Neuronal stem cell (in vitro differentiated cells): ENCODE results near the gene MTA3.

ENCODE experiments used
- DNase-seq: peaks from one replicate; pipeline ENCODE4 v3.0.0-alpha.2; 2013; ENCODE audit warnings: low spot score
- H2AFZ ChIP-seq: one replicate; pipeline ENCODE4 v1.6.1; 2013; ENCODE audit warnings: mild to moderate bottlenecking, low read length, inconsistent platforms
- H2AK5ac ChIP-seq: 2 replicates; pipeline ENCODE4 v1.6.1; 2013; ENCODE audit warnings: low read depth, mild to moderate bottlenecking, inconsistent platforms, low read length, moderate library complexity, mixed read lengths
- H2BK120ac ChIP-seq: 2 replicates; pipeline ENCODE4 v1.6.1; 2013; ENCODE audit warnings: low read depth, mild to moderate bottlenecking, inconsistent platforms, low read length, moderate library complexity, mixed read lengths
- H2BK12ac ChIP-seq: one replicate; pipeline ENCODE4 v1.6.1; 2013; ENCODE audit warnings: low read length, inconsistent platforms
- H2BK15ac ChIP-seq: 2 replicates; pipeline ENCODE4 v1.6.1; 2013; ENCODE audit warnings: mild to moderate bottlenecking, low read length, inconsistent platforms, mixed read lengths
- H2BK5ac ChIP-seq: one replicate; pipeline ENCODE4 v1.6.1; 2013; ENCODE audit warnings: inconsistent platforms, mild to moderate bottlenecking, low read length, moderate library complexity
- H3K14ac ChIP-seq: one replicate; pipeline ENCODE4 v1.6.1; 2013; ENCODE audit warnings: low read length, inconsistent platforms
- H3K18ac ChIP-seq: 2 replicates; pipeline ENCODE4 v1.6.1; 2013; ENCODE audit warnings: low read length, inconsistent platforms
- H3K23ac ChIP-seq: 2 replicates; pipeline ENCODE4 v1.6.1; 2013; ENCODE audit warnings: low read depth, mild to moderate bottlenecking, mixed read lengths, low read length, inconsistent platforms; ENCODE audit not compliant: poor library complexity
- H3K27ac ChIP-seq: replicated peaks from 3 replicates; pipeline ENCODE4 v1.5.1; 2013; ENCODE audit warnings: low read length, inconsistent platforms
- H3K27me3 ChIP-seq, 3 experiments: 2 replicates each; pipeline ENCODE4 v1.6.1; 2013; ENCODE audit warnings: low read length in 3 of 3, mild to moderate bottlenecking in 2 of 3, inconsistent platforms in 1 of 3, low read depth in 1 of 3, mixed read lengths in 1 of 3, moderate library complexity in 1 of 3; ENCODE audit not compliant: control insufficient read depth in 3 of 3, insufficient read depth in 3 of 3
- H3K36me3 ChIP-seq, 2 donors: replicated peaks in 1 of 2; 2 replicates each; pipeline ENCODE4 v1.6.1; 2013; ENCODE audit warnings: low read length in 2 of 2; ENCODE audit not compliant: control insufficient read depth in 2 of 2, insufficient read depth in 2 of 2
- H3K4ac ChIP-seq: 2 replicates; pipeline ENCODE4 v1.6.1; 2013; ENCODE audit warnings: inconsistent platforms, mild to moderate bottlenecking, low read length, moderate library complexity
- H3K4me1 ChIP-seq, 2 donors: 1 replicate in 1 of 2; 2 replicates in 1 of 2; pipeline ENCODE4 v1.6.1; 2013; ENCODE audit warnings: low read length in 2 of 2, low read depth in 1 of 2; ENCODE audit not compliant: control insufficient read depth in 2 of 2, insufficient read depth in 1 of 2
- H3K4me2 ChIP-seq: one replicate; pipeline ENCODE4 v1.6.1; 2013; ENCODE audit warnings: mild to moderate bottlenecking, low read length, inconsistent platforms; ENCODE audit not compliant: insufficient read depth, poor library complexity, severe bottlenecking
- H3K4me3 ChIP-seq, 2 donors: 2 replicates each; pipeline ENCODE4 v1.5.1; 2013; ENCODE audit warnings: low read length in 2 of 2, mild to moderate bottlenecking in 2 of 2, inconsistent platforms in 1 of 2, moderate library complexity in 1 of 2
- H3K79me1 ChIP-seq: one replicate; pipeline ENCODE4 v1.6.1; 2013; ENCODE audit warnings: low read depth, mild to moderate bottlenecking, inconsistent platforms, low read length, moderate library complexity
- H3K9ac ChIP-seq: one replicate; pipeline ENCODE4 v1.6.1; 2013; ENCODE audit warnings: mild to moderate bottlenecking, low read depth, low read length, inconsistent platforms; ENCODE audit not compliant: poor library complexity
- H3K9me3 ChIP-seq, 2 donors: replicated peaks in 1 of 2; 2 replicates each; pipeline versions ENCODE3 to v1.6.1; 2013; ENCODE audit warnings: low read length in 2 of 2, mild to moderate bottlenecking in 2 of 2, inconsistent platforms in 1 of 2, low read depth in 1 of 2, mixed read lengths in 1 of 2, moderate library complexity in 1 of 2; ENCODE audit not compliant: control insufficient read depth in 2 of 2, insufficient read depth in 1 of 2
- H4K8ac ChIP-seq: one replicate; pipeline ENCODE4 v1.6.1; 2013; ENCODE audit warnings: low read depth, mild to moderate bottlenecking, inconsistent platforms, low read length, moderate library complexity
- H4K91ac ChIP-seq: one replicate; pipeline ENCODE4 v1.6.1; 2013; ENCODE audit warnings: low read length, low read depth, mild to moderate bottlenecking, inconsistent platforms; ENCODE audit not compliant: poor library complexity
- WGBS, 2 donors: extraction: QIAGEN DNeasy Blood & Tissue Kit; methylation state at CpG; one replicate each; pipeline ENCODE4 v1.1.7; 2013; ENCODE audit warnings: missing lambda C conversion rate in 2 of 2, mixed read lengths in 1 of 2; ENCODE audit not compliant: insufficient read length in 2 of 2, insufficient replicate concordance in 1 of 2; ENCODE audit errors: extremely low coverage in 2 of 2; 5-methylcytosine and 5-hydroxymethylcytosine counted together

Gene MTA3

GRCh38 chr2:42653039-42653438 is 84.6 kb downstream of the MTA3 start:
- no peak for DNase-seq
- no CpG with 5 or more reads among the region's 5 CpGs for WGBS, 2 donors

GRCh38 chr2:42653908-42654445 is 85.5 kb downstream of the MTA3 start:
- H2BK5ac ChIP-seq = no peak overlapping the region
- H3K4ac ChIP-seq = no peak overlapping the region
- no peak overlapping the region for H3K14ac ChIP-seq
- no peak overlapping the region for H2AFZ ChIP-seq
- peaks cover 0 to 30% of the 10 kb centered on the region in 2 donors for H3K36me3 ChIP-seq
- no peak overlapping the region for H4K8ac ChIP-seq
- H3K79me1 ChIP-seq = no peaks in the 10 kb centered on the region
- H3K18ac ChIP-seq = no peak overlapping the region
- WGBS, 2 donors = no CpG with 5 or more reads among the region's 2 CpGs
- H3K9ac ChIP-seq = no peak overlapping the region
- no peak overlapping the region for H2AK5ac ChIP-seq
- no peaks in the 10 kb centered on the region for H3K27me3 ChIP-seq
- H3K4me1 ChIP-seq = peaks cover 0 to 6% of the 10 kb centered on the region in 2 donors
- H3K4me2 ChIP-seq = no peak overlapping the region
- no peaks in the 10 kb centered on the region for H3K9me3 ChIP-seq
- no peak overlapping the region for H4K91ac ChIP-seq
- H3K23ac ChIP-seq = no peak overlapping the region
- H2BK12ac ChIP-seq = no peak overlapping the region
- H2BK120ac ChIP-seq = no peak overlapping the region
- DNase-seq = no peak
- H3K27ac ChIP-seq = no peak overlapping the region
- no peak overlapping the region for H3K4me3 ChIP-seq
- no peak overlapping the region for H2BK15ac ChIP-seq

More at GRCh38 chr2:42653039-42653438, 84.6 kb downstream of the MTA3 start:
- Histone ChIP-seq H3K4me1 (peaks cover 0 to 6% of the 10 kb centered on the region in 2 donors), H2BK5ac (no peak overlapping the region), H3K36me3 (peaks cover 0 to 28% of the 10 kb centered on the region in 2 donors), H2BK12ac (no peak overlapping the region), H3K23ac (no peak overlapping the region), H3K14ac (no peak overlapping the region), H3K27me3 (no peaks in the 10 kb centered on the region), H3K4me2 (no peak overlapping the region), H3K9ac (no peak overlapping the region), H2BK15ac (no peak overlapping the region), H3K4ac (no peak overlapping the region), H2AFZ (no peak overlapping the region), H4K8ac (no peak overlapping the region), H2AK5ac (no peak overlapping the region), H3K27ac (no peak overlapping the region), H4K91ac (no peak overlapping the region), H3K79me1 (no peaks in the 10 kb centered on the region), H3K4me3 (no peak overlapping the region), H3K18ac (no peak overlapping the region), H3K9me3 (no peaks in the 10 kb centered on the region), H2BK120ac (no peak overlapping the region)

GRCh38 chr2:42658306-42658705 is 89.9 kb downstream of the MTA3 start:
- no peak overlapping the region for H2AFZ ChIP-seq

GRCh38 chr2:42659609-42660008 is 91.2 kb downstream of the MTA3 start:
- WGBS, 2 donors = no CpG with 5 or more reads among the region's 4 CpGs
- Histone ChIP-seq H2AFZ (no peak overlapping the region), H4K8ac (no peak overlapping the region), H2AK5ac (no peak overlapping the region), H4K91ac (no peak overlapping the region), H3K27me3 (no peaks in the 10 kb centered on the region), H3K14ac (no peak overlapping the region), H2BK5ac (no peak overlapping the region), H3K36me3 (peaks cover 0 to 45% of the 10 kb centered on the region in 2 donors), H3K27ac (no peak overlapping the region), H3K4ac (no peak overlapping the region), H3K9me3 (no peaks in the 10 kb centered on the region), H3K23ac (no peak overlapping the region), H3K4me2 (no peak overlapping the region), H2BK15ac (no peak overlapping the region), H2BK12ac (no peak overlapping the region), H2BK120ac (no peak overlapping the region), H3K4me1 (peaks cover 2 to 3% of the 10 kb centered on the region in 2 donors), H3K79me1 (no peaks in the 10 kb centered on the region), H3K4me3 (no peak overlapping the region), H3K18ac (no peak overlapping the region), H3K9ac (no peak overlapping the region)
- DNase-seq = no peak

More at GRCh38 chr2:42658306-42658705, 89.9 kb downstream of the MTA3 start:
- Histone ChIP-seq H3K27ac (no peak overlapping the region), H3K23ac (no peak overlapping the region), H3K4me3 (no peak overlapping the region), H3K4me1 (peaks cover 0 to 2% of the 10 kb centered on the region in 2 donors), H4K8ac (no peak overlapping the region), H2BK15ac (no peak overlapping the region), H3K18ac (no peak overlapping the region), H4K91ac (no peak overlapping the region), H3K4ac (no peak overlapping the region), H2BK12ac (no peak overlapping the region), H3K79me1 (no peaks in the 10 kb centered on the region), H3K36me3 (peaks cover 0 to 43% of the 10 kb centered on the region in 2 donors), H2BK120ac (no peak overlapping the region), H3K14ac (no peak overlapping the region), H3K27me3 (no peaks in the 10 kb centered on the region), H3K4me2 (no peak overlapping the region), H3K9me3 (no peaks in the 10 kb centered on the region), H2BK5ac (no peak overlapping the region), H3K9ac (no peak overlapping the region), H2AK5ac (no peak overlapping the region)
- WGBS, 2 donors = no CpG with 5 or more reads among the region's 8 CpGs
- no peak for DNase-seq
